DOHH2 (cell line): ENCODE measurements around the gene SLC9A8.

Experiments
- H3F3A ChIP-seq: fragments of 200-600 bp; sonication (generic), shearing (Covaris generic); 2 replicates; pipeline ENCODE4 v1.6.0; 2016; ENCODE audit warnings: antibody characterized with exemption, mild to moderate bottlenecking; ENCODE audit not compliant: control insufficient read depth, insufficient read depth
- H3K27ac ChIP-seq: fragments of 200-600 bp; sonication (generic); 2 replicates; pipeline ENCODE4 v1.5.1; 2014; ENCODE audit warnings: low read depth, mild to moderate bottlenecking, low read length, moderate library complexity
- H3K27me3 ChIP-seq: fragments of 200-600 bp; sonication (generic); 2 replicates; pipeline ENCODE4 v1.6.1; 2014; ENCODE audit warnings: mild to moderate bottlenecking, low read length, mixed read lengths; ENCODE audit not compliant: control insufficient read depth
- H3K36me3 ChIP-seq: fragments of 200-600 bp; sonication (generic); 2 replicates; pipeline ENCODE4 v1.6.1; 2014; ENCODE audit warnings: mild to moderate bottlenecking, low read length, moderate library complexity, mixed read lengths; ENCODE audit not compliant: control insufficient read depth
- H3K4me1 ChIP-seq: fragments of 200-600 bp; sonication (generic); 2 replicates; pipeline ENCODE4 v1.6.1; 2014; ENCODE audit warnings: mild to moderate bottlenecking, low read length, mixed read lengths; ENCODE audit not compliant: control insufficient read depth
- H3K4me2 ChIP-seq: fragments of 200-600 bp; sonication (generic); 2 replicates; pipeline ENCODE4 v1.6.0; 2014; ENCODE audit warnings: mild to moderate bottlenecking, low read length, moderate library complexity
- H3K4me3 ChIP-seq: fragments of 200-600 bp; sonication (generic); 2 replicates; pipeline ENCODE4 v1.5.1; 2014; ENCODE audit warnings: mild to moderate bottlenecking, low read length, mixed read lengths
- H3K79me2 ChIP-seq: fragments of 200-600 bp; sonication (generic); 2 replicates; pipeline ENCODE4 v1.6.1; 2014; ENCODE audit warnings: mild to moderate bottlenecking, low read length, mixed read lengths; ENCODE audit not compliant: control insufficient read depth
- H3K9me2 ChIP-seq: fragments of 200-600 bp; sonication (generic); replicated peaks from 2 replicates; pipeline ENCODE4 v1.6.1; 2014; ENCODE audit warnings: mild to moderate bottlenecking, low read length, mixed read lengths; ENCODE audit not compliant: control insufficient read depth
- H3K9me3 ChIP-seq: fragments of 200-600 bp; sonication (generic); 2 replicates; pipeline ENCODE4 v1.6.1; 2014; ENCODE audit warnings: antibody characterized with exemption, low read length, mixed read lengths; ENCODE audit not compliant: control insufficient read depth, insufficient read depth
- H4K20me1 ChIP-seq: fragments of 200-600 bp; sonication (generic); 2 replicates; pipeline ENCODE4 v1.6.0; 2014; ENCODE audit warnings: low read depth, mild to moderate bottlenecking, antibody characterized with exemption, low read length, moderate library complexity; ENCODE audit not compliant: control insufficient read depth, insufficient read depth
- EZH2phosphoT487 ChIP-seq: fragments of 200-600 bp; sonication (generic); IDR thresholded peaks from 2 replicates; pipeline ENCODE4 v1.6.1; 2017; ENCODE audit warnings: borderline replicate concordance, mild to moderate bottlenecking, antibody characterized with exemption, low read length, moderate library complexity, mixed read lengths
- TF ChIP-seq, protein P1 (sequence below): fragments of 200-600 bp; sonication (generic); IDR thresholded peaks from one replicate; pipeline ENCODE4 v1.5.1; 2014; ENCODE audit warnings: antibody characterized with exemption, mild to moderate bottlenecking, low read depth, low read length; ENCODE audit not compliant: poor library complexity, severe bottlenecking

Gene SLC9A8

GRCh38 chr20:49866051-49866450 is 53.4 kb downstream of the SLC9A8 start:
- Histone ChIP-seq H3F3A (no peaks in the 10 kb centered on the region), H4K20me1 (no peaks in the 10 kb centered on the region), H3K4me1 (peaks cover 4% of the 10 kb centered on the region; the same call in 1 of the 2 replicates), H3K9me3 (no peaks in the 10 kb centered on the region), H3K4me2 (no peak overlapping the region), H3K79me2 (no peaks in the 10 kb centered on the region), H3K9me2 (no peaks in the 10 kb centered on the region), H3K27ac (no peak overlapping the region), H3K4me3 (no peak overlapping the region), H3K36me3 (peaks cover 8% of the 10 kb centered on the region), H3K27me3 (no peaks in the 10 kb centered on the region)
- TF ChIP-seq, protein P1, sequence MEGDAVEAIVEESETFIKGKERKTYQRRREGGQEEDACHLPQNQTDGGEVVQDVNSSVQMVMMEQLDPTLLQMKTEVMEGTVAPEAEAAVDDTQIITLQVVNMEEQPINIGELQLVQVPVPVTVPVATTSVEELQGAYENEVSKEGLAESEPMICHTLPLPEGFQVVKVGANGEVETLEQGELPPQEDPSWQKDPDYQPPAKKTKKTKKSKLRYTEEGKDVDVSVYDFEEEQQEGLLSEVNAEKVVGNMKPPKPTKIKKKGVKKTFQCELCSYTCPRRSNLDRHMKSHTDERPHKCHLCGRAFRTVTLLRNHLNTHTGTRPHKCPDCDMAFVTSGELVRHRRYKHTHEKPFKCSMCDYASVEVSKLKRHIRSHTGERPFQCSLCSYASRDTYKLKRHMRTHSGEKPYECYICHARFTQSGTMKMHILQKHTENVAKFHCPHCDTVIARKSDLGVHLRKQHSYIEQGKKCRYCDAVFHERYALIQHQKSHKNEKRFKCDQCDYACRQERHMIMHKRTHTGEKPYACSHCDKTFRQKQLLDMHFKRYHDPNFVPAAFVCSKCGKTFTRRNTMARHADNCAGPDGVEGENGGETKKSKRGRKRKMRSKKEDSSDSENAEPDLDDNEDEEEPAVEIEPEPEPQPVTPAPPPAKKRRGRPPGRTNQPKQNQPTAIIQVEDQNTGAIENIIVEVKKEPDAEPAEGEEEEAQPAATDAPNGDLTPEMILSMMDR: no peak
- TF ChIP-seq EZH2phosphoT487: no peak

GRCh38 chr20:49867453-49868215 is 55.0 kb downstream of the SLC9A8 start:
- Histone ChIP-seq H3K4me2 (no peak overlapping the region), H3K9me2 (no peaks in the 10 kb centered on the region), H3K4me1 (peaks cover 4% of the 10 kb centered on the region; the same call in 1 of the 2 replicates), H3K27me3 (no peaks in the 10 kb centered on the region), H3K79me2 (no peaks in the 10 kb centered on the region), H3K4me3 (no peak overlapping the region), H4K20me1 (no peaks in the 10 kb centered on the region), H3K27ac (no peak overlapping the region), H3K9me3 (no peaks in the 10 kb centered on the region), H3F3A (no peaks in the 10 kb centered on the region), H3K36me3 (peaks cover 8% of the 10 kb centered on the region)
- TF ChIP-seq, protein P1: no peak
- TF ChIP-seq EZH2phosphoT487: no peak

DNA sequence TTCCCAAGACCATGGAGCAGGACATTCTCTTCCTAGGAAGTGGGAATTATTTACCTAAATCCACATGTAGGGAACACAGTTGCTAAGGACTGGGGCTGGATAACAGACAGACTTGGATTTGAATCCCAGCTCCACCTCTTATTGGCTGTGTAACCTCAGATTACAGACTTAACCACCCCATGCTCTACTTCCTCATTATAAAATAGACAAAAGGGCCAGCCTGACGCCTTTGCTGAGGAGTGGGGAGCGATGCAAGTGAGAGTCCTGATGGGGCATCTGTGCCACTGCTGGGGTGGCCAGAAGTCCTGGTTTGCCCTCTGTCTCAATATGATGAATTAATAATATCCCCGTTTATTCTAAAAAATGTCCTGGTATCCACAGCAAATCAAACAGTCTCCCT is 55.9 kb downstream of the SLC9A8 start:
- Histone ChIP-seq H3F3A (no peaks in the 10 kb centered on the region), H3K4me3 (no peak overlapping the region), H3K27me3 (no peaks in the 10 kb centered on the region), H3K9me3 (no peaks in the 10 kb centered on the region), H3K4me1 (peaks cover 4% of the 10 kb centered on the region; the same call in 1 of the 2 replicates), H4K20me1 (no peaks in the 10 kb centered on the region), H3K9me2 (no peaks in the 10 kb centered on the region), H3K36me3 (peaks cover 8% of the 10 kb centered on the region), H3K79me2 (no peaks in the 10 kb centered on the region), H3K27ac (no peak overlapping the region), H3K4me2 (no peak overlapping the region)
- TF ChIP-seq EZH2phosphoT487: no peak
- TF ChIP-seq, protein P1: no peak
